GM19043 (cell line): ENCODE measurements around the gene ANKRD52.
"Not testable (repeated sequence)": the region's sequence is repeated elsewhere in the genome, so short reads cannot be mapped to it uniquely, and the experiment has no call there.

Experiments
- ATAC-seq: cut with Tn5 transposase; IDR thresholded peaks from one replicate; pipeline ENCODE4 v1.9.1; 2021; ENCODE audit warnings: low read depth; ENCODE audit not compliant: unreplicated experiment

Gene ANKRD52

DNA sequence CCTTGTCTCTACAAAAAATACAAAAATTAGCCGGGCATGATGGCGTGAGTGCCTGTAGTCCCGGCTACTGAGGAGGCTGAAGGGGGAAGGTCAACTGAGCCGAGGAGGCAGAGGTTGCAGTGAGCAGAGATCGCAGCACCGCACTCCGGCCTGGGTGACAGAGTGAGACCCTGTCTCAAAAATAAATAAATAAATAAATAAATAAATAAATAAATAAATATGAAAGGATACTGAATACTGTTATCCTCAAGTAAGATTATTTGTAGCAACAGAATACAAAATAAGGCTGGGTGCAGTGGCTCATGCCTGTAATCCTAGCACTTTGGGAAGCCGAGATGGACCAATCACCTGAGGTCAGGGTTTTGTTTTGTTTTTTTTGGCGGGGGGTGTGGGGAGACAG is 38.3 kb downstream of the ANKRD52 start:
- no peak for ATAC-seq

DNA sequence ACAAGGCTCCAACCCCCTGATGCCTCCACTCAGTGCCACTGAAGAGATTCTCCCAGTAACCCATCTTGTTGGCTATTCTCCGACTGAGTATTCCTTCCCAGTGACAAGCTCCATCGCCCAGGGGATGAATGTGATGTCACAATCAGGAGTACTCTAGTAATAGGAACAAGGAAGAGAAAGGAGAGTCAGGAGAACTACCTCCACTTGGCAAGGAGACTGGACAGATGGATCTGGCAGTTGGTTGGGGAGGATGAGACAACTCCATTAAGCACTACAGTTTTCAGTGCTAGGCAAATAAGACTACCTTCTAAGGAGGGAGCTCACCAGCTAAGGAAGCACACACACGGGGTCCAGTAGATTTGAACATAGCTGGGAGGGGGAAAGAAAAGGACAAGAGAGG is 41.7 kb downstream of the ANKRD52 start:
- no peak for ATAC-seq

GRCh38 chr12:56213878-56214277 is 44.3 kb downstream of the ANKRD52 start:
- ATAC-seq = no peak

DNA sequence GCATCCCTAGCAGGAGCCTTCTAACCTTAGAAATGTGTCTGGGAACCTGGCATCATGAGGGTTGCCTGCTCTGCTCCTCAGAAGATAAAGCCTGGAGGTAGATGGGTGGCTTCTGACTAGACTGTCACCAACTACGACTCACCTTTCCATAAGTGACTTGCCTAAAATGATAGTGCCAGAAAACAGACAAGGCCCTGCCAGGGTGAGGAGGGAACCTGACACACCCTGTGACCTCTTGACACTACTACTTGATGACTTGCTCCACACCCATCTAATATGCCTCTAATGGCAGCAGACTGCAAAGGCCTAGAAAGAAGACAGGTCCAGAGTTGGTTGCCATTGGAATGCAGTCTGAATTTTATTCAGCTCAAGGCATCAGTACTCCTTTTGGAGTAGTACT is 45.8 kb downstream of the ANKRD52 start:
- ATAC-seq = no peak

DNA sequence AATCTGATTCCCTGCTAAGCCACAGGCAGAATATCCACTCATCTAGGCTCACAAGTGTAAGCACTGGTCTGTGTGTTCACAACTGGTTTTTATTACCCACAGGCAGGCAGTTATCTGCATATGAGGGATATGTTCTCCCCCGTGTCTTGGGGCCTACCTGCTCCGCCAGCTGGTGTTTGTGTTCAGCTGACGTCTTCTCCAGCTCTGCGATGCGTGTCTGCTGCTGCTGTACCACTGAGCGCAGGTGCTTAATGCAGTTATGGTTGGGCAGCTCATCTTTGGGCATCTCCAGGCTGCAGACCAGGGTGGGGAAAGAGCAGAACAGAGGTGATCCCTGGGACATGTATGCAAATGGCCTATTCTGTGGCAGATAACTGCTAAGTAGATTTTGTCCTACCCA is 50.2 kb downstream of the ANKRD52 start:
- no peak for ATAC-seq

DNA sequence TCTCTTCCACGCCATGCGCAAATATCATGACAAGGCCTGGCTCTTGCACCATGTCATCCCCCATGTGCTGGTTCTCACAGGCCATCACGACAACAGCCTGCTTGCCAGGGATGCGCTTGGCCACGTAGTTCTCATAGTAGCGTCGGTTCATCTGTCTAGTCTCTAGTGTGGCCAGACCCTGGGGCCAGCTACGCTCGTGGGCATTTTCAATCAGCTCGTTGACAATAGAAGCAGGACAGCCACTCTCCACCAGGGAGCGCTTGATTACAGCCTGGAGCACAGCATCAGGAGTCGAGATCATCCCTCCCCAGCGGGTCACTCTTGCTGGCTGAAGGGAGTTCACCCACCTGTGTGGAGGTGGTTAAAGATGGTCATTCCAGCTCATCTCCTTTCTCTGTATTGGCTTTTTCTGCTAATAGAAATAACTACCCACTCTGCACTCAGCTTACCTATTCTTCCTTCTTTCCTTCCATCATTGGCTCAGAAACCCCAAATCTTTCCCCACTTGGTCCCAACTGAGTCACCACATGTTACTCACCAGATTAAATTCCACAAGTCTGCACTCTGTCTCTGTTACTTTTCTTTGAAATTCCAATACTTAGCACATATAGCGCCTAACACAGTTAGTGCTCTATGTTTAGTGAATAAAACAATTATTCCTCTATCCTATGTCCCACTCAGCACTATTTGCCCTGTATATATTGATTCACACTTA is 51.6 kb downstream of the ANKRD52 start:
- no peak for ATAC-seq

DNA sequence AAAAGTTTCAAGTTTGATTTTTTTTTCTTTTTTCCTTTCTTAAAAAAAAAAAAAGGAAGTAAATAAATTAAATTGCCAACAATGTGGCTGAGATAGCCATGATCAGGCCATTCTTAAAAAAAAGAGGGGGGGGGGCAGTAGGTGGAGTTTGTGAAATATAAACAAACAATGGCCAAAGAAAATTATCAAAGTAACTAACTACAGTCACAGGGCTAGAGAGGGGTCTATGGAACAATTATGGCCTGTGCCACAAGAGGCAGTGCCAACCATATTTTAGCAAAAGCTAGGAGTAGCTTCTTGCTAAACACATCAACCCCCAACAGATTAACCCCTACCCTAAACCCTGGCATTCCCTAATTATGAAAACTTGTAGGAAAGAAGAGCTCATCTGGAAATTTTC is 52.7 kb downstream of the ANKRD52 start:
- ATAC-seq = no peak

- ATAC-seq = no peak
These were observed 53.9 kb downstream of the ANKRD52 start for GRCh38 chr12:56204275-56204674.

GRCh38 chr12:56202838-56203237 is 55.3 kb downstream of the ANKRD52 start:
- ATAC-seq = no peak

DNA sequence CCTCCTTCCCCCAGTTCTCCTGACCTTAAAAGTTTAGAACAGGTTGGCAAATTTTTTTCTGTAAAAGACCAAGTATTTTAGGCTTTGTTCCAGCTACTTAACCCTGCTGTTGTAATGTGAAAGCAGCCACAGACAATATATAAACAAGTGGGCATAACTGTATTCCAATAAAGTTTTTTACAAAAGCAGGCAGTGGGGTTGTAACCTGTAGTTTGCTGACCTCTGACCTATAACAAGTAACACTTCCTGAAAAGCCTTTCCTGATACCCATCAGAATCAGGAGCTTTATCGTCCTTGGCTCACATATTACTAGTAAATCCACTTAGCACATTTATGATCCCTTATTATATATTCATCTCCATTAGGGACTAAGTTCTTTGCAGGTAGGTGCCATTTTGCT is 55.8 kb downstream of the ANKRD52 start:
- no peak for ATAC-seq

DNA sequence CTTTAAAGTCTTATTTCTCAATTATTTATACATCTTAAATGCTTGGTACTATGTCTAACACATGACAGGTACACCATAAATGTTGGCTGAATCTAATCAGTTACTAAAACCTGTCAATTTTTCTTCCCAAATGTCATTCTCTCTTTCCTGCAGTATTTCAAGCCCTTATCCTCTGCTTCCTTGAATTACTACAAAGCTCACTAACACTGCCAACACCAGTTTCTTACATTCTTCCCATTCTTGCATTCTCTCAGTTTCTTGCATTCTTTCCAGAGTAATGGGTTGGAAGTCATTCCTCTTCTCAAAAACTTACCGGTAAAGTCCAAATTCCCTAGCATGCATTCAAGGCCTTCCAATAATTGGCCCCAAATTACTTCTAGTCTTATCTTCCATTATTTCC is 59.3 kb downstream of the ANKRD52 start:
- ATAC-seq = no peak

DNA sequence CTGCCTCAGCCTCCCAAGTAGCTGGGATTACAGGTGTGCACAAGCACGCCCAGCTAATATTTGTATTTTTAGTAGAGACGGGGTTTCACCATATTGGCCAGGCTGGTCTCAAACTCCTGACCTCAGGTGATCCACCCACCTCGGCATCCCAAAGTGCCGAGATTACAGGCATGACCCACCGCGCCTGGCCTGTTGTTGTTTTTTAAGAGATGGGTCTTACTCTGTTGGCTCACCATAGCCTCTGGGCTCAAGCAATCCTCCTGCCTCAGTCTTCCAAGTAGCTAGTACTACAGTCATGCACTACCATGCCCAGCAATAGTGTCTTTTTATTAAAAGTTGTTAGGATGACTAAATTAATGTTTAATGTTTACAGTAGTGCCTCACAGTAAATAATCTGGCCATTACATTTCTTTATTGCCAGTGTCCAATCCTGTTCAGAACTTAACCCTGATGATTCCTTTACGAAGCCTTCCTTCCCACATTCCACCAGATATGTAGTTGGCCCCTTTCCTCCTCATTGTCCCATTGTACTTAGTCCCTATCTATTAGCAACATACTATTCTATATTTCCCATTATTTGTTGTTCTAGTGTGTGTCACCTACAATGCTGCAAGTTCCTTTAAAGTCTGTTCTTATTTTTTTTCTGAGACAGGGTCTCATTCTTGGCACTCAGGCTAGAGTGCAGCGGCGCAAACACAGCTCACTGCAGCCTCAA is 60.1 kb downstream of the ANKRD52 start:
- ATAC-seq = no peak

DNA sequence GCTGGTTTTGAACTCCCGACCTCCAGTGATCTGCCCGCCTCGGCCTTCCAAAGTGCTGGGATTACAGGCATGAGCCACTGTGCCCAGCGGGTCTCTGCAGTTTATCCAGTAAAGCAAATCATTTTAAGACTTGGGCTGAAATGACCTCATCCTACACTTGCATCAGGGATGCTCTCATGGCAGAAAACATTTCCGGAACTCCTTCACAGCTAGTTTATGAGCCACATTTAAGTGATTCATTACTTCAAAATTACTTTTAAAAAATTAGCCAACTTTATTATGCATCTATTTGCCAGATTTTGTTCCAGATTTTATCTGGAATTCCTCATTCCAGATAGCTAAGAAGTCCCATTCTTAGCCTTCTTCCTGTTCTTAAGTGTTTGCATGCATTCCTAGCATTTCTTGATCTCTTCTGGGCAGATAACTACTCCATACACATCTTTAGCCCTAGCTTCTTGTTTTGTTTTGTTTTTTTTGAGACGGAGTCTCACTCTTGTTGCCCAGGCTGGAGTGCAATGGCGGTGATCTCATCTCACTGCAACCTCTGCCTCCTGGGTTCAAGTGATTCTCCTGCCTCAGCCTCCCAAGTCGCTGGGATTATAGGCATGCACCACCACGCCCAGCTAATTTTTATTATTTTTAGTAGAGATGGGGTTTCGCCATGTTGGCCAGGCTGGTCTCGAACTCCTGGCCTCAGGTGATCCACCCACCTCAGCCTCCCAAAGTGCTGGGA is 61.2 kb downstream of the ANKRD52 start:
- ATAC-seq = not testable (repeated sequence)

DNA sequence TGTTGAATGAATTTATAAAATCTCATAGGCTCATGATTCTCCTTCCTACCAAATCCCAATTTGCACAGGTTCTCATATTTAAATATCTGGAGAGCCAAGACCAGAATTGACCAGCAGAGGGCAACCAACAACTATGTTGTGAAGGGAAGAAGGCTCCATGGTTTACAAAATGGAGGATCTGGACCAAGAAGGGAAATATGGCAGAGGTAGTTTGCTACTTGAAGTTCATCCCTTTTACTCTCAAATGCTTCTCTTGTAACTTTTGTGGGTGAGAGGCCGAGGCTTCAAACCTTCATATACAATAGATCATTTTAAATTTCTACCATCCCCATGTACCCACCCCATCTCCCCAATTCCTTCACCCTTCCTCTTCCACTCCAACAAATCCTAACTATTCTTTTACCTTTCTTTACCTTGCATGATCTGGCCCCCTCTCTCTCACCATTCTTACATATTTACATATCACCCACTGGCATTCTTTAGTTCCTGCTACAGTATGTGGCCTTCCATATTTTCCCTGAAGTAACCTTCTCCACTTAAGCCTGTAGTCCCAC is 65.1 kb downstream of the ANKRD52 start:
- ATAC-seq = no peak

DNA sequence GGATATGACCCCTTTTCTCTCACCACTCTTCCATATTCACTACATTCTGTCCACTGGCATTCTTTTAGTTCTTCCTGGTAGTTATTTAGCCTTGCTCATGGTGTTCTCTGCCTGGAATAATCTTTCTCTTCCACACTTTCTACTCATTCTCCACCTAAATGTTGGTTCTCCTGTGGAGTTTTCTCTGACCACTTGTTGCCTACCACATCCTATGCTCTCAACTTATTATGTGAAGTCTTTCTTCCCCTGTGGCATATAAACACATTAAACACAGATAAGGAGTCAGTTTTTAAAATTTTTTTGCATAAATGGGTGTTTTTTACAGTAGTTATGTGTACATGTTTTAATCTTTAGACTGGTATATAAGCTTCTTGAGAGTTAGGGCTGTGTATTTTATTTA is 65.6 kb downstream of the ANKRD52 start:
- ATAC-seq = no peak

GRCh38 chr12:56190695-56191155 is 67.5 kb downstream of the ANKRD52 start:
- no peak for ATAC-seq

GRCh38 chr12:56189918-56190694 is 68.1 kb downstream of the ANKRD52 start:
- peak; percentile 7 for ATAC-seq

DNA sequence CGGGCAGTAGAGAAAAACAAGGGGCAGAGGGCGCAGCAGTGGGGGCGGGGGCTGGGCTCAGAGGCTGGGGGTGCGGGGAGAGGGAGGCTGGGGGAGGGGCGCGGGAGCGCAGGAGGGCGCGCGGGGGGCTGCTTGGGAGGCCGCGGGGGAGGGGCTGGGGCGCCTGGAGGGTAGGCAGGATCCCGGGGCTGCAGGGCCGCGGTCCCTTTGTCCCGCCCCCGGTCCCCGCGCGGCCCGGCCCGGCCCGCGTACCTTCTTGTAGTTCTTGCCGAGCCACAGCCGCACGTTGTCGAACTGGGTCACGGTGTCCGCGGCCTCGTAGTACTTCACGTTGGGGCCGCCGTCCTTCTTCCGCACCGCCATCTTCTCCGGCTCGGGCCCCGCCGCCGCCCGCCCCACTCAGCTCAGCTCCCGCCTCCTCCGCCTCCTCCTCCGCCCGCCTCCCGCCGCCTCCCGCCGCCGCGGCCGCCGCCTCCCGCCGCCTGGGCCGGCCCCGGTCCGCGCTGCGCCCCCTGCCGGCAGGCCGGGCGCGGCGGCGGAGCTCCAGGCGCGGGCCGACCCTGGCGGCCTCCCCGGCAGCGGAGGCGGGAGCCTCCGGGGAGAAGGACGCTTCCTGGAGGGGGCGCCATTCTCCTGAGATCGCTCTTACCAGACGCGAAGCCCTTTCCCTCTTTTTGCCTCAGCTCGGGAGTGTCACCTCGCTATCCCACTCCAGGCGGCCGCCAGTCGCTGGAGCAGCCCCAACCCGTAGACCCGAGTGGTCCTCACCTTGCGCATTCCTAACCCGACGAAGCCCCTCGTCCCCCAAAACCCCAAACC is 68.9 kb downstream of the ANKRD52 start, which contains the start of gene SMARCC2:
Gene SMARCC2, minus strand, starts transcription at position 385 of the 819 bp plus-strand sequence. Its CDS starts 22 bp downstream, at position 363.
- ATAC-seq = peak; percentile 57

DNA sequence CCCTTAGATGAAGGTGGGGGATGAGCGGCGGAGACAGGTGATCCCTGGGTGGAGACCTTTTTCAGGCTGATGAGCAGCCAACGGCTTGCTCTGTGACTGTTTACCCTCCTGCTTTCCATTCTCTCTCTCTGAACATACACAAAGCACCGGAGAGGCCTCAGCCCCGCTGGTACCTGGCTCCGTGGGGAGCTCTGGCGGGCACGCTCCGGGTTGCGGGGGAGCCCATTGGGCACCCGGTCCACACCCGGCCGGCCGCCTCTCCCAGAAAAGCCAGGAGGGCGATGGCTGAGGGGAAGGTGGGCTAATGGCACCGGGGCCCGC is 69.4 kb downstream of the ANKRD52 start:
- ATAC-seq = no peak
